Stomach (tissue), 4 donors: ENCODE measurements around the gene ZNF554.

Experiments
- CTCF ChIP-seq, 7 experiments: fragments of 450-650 bp in 4 of 7; fragments of 200-600 bp in 3 of 7; sonication (generic) in 3 of 7; IDR thresholded peaks; one replicate each; pipeline ENCODE4 v1.5.1; 2016 to 2019; ENCODE audit warnings: antibody characterized with exemption in 7 of 7, control low read depth in 2 of 7, mild to moderate bottlenecking in 1 of 7
- EP300 ChIP-seq: sonication (generic); formaldehyde crosslinking; IDR thresholded peaks from one replicate; pipeline ENCODE4 v1.6.1; 2017; ENCODE audit warnings: antibody characterized with exemption
- POLR2AphosphoS5 ChIP-seq, 3 donors: sonication (generic); formaldehyde crosslinking; IDR thresholded peaks; one replicate each; pipeline ENCODE4 v1.6.1; 2016; ENCODE audit warnings: antibody characterized with exemption in 3 of 3

GRCh38 chr19:2808129-2808941 is 11.3 kb upstream of the ZNF554 start:
- TF ChIP-seq EP300 (no peak), POLR2AphosphoS5 (IDR thresholded peaks at IDR 0.05) (no peak), CTCF (IDR thresholded peaks at IDR 0.05) (no peak)
